GM12801 (cell line): Measurements from ENCODE around the gene FRMD7.

Experiments used
- TF ChIP-seq, protein P1 (sequence below): IDR thresholded peaks from one replicate; pipeline ENCODE4 v1.5.1; 2011; ENCODE audit warnings: control low read depth; ENCODE audit not compliant: insufficient read length; ENCODE audit errors: extremely low read depth

Gene FRMD7

DNA sequence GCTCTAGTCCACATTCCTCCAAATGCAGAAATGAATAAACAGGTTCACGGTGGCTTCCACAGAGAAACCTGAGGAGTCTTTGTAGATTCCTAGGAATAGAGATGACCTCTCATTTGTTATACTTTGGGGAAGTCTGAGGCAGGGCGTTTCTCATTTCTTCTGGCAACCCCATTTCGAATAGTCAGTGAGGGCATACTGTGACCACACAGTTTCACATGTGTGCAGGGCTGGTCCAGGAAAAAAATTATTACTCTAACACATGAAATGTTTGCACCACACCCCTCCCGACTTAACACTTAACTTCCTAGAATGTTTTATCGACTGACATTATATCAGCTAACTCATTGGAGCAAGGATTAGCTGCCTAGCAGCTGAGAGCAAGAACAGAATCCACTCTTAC is 12.0 kb downstream of the FRMD7 start:
- TF ChIP-seq, protein P1, sequence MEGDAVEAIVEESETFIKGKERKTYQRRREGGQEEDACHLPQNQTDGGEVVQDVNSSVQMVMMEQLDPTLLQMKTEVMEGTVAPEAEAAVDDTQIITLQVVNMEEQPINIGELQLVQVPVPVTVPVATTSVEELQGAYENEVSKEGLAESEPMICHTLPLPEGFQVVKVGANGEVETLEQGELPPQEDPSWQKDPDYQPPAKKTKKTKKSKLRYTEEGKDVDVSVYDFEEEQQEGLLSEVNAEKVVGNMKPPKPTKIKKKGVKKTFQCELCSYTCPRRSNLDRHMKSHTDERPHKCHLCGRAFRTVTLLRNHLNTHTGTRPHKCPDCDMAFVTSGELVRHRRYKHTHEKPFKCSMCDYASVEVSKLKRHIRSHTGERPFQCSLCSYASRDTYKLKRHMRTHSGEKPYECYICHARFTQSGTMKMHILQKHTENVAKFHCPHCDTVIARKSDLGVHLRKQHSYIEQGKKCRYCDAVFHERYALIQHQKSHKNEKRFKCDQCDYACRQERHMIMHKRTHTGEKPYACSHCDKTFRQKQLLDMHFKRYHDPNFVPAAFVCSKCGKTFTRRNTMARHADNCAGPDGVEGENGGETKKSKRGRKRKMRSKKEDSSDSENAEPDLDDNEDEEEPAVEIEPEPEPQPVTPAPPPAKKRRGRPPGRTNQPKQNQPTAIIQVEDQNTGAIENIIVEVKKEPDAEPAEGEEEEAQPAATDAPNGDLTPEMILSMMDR: no peak

DNA sequence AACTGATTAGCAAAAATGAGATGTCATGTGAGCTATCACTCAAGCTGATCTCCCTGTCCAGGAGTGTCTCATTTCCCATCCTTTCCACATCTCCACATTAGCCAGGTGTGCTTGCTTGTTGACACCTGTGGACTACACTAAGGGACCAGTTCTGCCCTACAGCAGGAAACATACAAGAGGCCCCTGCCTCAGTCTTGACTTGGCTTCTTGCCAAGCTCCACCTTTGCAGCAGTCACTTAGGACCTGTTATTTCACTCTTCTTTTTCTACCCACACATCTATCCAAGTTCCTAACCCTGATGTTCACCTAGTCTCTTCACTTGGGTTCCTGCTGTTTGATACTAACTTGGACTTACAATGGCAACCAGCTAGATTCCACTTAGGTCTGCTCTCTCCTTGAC is 13.2 kb downstream of the FRMD7 start:
- TF ChIP-seq, protein P1: no peak

DNA sequence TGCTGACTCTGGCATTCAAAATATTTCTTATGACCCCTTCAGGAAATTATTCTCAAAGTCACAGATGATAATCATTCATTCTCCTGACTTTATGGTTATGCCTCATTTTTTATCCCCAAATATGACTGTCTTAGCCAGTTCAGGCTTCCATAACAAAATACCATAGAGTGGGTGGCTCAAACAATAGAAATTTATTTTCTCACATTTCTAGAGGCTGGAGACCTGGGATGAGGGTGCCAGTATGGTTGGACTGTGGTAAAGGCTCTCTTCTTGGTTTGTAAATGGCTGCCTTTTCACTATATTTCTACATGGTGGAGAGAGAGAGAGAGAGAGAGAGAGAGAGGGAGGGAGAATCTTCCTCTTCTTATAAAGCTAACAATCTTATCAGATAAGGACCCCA is 20.5 kb downstream of the FRMD7 start:
- TF ChIP-seq, protein P1: no peak

GRCh38 chrX:132101799-132102198 is 26.0 kb downstream of the FRMD7 start:
- TF ChIP-seq, protein P1: no peak

GRCh38 chrX:132101206-132101605 is 26.6 kb downstream of the FRMD7 start:
- TF ChIP-seq, protein P1: no peak

- TF ChIP-seq, protein P1: no peak
Observed at GRCh38 chrX:132094164-132094563, 33.7 kb downstream of the FRMD7 start.

DNA sequence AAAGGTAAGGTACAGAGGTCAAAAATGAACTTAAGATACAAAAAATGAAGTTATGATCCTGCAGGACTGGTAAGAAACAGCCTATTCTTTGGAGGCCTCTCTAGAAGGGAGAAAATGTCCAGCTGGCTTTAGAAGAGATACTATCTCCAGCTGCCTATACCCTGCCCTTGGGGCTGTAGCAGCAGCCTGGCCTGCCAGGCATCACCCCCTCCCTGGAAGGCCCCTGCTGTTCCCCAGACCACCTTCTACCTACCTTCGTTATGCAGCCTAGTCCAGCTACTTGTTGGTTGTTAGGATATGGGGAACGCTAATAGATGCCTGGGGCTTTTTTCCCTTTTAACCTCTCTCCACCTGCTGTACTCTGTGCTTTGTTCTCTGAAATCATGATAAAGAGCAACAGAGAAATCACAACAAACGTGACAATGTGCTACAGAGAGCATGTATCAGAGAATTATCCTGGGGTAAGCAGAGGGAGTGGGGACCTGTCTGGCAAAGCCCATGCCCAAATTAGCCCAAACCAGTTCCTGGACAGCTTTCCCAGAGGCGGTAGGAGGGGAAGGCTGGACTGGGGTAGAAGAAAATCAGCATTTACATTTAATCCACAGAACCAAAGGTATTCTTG is 34.5 kb downstream of the FRMD7 start:
- TF ChIP-seq, protein P1: no peak
